Uterus (tissue), 4 donors: ENCODE measurements around the gene ADAMTS2. TPM values are rescaled to one million over a fixed set of nuclear protein-coding genes. Genes with fewer than 3 reads are reported as not detected.

ENCODE experiments used
- DNase-seq, 2 donors: peaks; one replicate each; pipeline ENCODE4 v3.0.0-alpha.2; 2019 to 2020
- H3K27ac ChIP-seq, 2 donors: fragments of 200-600 bp; sonication (generic); 1 replicate in 1 of 2; 2 replicates in 1 of 2; pipeline ENCODE4 v1.5.1; 2016 to 2018
- H3K27me3 ChIP-seq, 2 donors: fragments of 200-600 bp; sonication (generic); one replicate each; pipeline ENCODE4 v1.5.1; 2018 to 2019; ENCODE audit warnings: control low read depth in 1 of 2
- H3K36me3 ChIP-seq, 2 donors: fragments of 200-600 bp; sonication (generic); one replicate each; pipeline ENCODE4 v1.5.1; 2019; ENCODE audit warnings: control low read depth in 1 of 2
- H3K4me1 ChIP-seq, 2 donors: fragments of 200-600 bp; sonication (generic); one replicate each; pipeline ENCODE4 v1.5.1; 2018 to 2019; ENCODE audit warnings: control low read depth in 1 of 2
- H3K4me3 ChIP-seq, 2 donors: fragments of 200-600 bp; sonication (generic); 1 replicate in 1 of 2; 2 replicates in 1 of 2; pipeline ENCODE4 v1.5.1; 2018 to 2019; ENCODE audit warnings: mild to moderate bottlenecking in 1 of 2
- H3K9me3 ChIP-seq, 2 donors: fragments of 200-600 bp; sonication (generic); one replicate each; pipeline ENCODE4 v1.5.1; 2019; ENCODE audit warnings: control low read depth in 1 of 2
- CTCF ChIP-seq, 4 experiments: fragments of 200-600 bp in 2 of 4; fragments of 450-650 bp in 2 of 4; sonication (generic) in 2 of 4; IDR thresholded peaks; one replicate each; pipeline ENCODE4 v1.5.1; 2016 to 2019; ENCODE audit warnings: antibody characterized with exemption in 4 of 4, mild to moderate bottlenecking in 2 of 4, moderate library complexity in 1 of 4
- POLR2A ChIP-seq, 2 donors: fragments of 450-650 bp; IDR thresholded peaks; one replicate each; pipeline ENCODE4 v1.6.1; 2016; ENCODE audit warnings: antibody characterized with exemption in 2 of 2, mild to moderate bottlenecking in 1 of 2, moderate library complexity in 1 of 2
- intact Hi-C: fragments of 100-400 bp; cut with DNase I; formaldehyde crosslinking; loops from one replicate; pipeline ENCODE4 v1.15.1; 2023; ENCODE audit warnings: low total_unique reads
- total RNA-seq, 4 donors: library from RNA; depleted of rRNA in 3 of 4; stranded (reverse); fragments of >200 nt in 3 of 4; gene quantifications; one replicate each; pipeline versions ENCODE4 v1.1.0 to v1.2.4, GENCODE V29; 2014 to 2023
- donor health status: DM: yes; HTN: yes; CAD: no.

Gene ADAMTS2
- total RNA-seq, 4 donors from 2014 or later, result 4.1 to 97.1 (median 40.3) TPM

- Histone ChIP-seq H3K4me3 (no peak overlapping the region), H3K27ac (no peak overlapping the region), H3K9me3 (no peaks in the 10 kb centered on the region), H3K36me3 (no peaks in the 10 kb centered on the region), H3K27me3 (no peaks in the 10 kb centered on the region), H3K4me1 (no peaks in the 10 kb centered on the region)
- intact Hi-C loops, result no loop called here
- TF ChIP-seq POLR2A (IDR thresholded peaks at IDR 0.05), result no peak
- TF ChIP-seq CTCF (IDR thresholded peaks at IDR 0.05), result no peak
- DNase-seq, result no peak
Measured at GRCh38 chr5:179135441-179136215, 209.6 kb downstream of the ADAMTS2 start.

GRCh38 chr5:179135006-179135405, 210.3 kb downstream of the ADAMTS2 start:
- no peak overlapping the region for H3K4me3 ChIP-seq
- intact Hi-C loops, result no loop called here
- no peaks in the 10 kb centered on the region for H3K4me1 ChIP-seq
- no peaks in the 10 kb centered on the region for H3K36me3 ChIP-seq
- no peak overlapping the region for H3K27ac ChIP-seq
- H3K9me3 ChIP-seq, result no peaks in the 10 kb centered on the region
- no peaks in the 10 kb centered on the region for H3K27me3 ChIP-seq
- TF ChIP-seq CTCF (IDR thresholded peaks at IDR 0.05) (no peak), POLR2A (IDR thresholded peaks at IDR 0.05) (no peak)
- no peak for DNase-seq

- Histone ChIP-seq H3K4me3 (no peak overlapping the region), H3K9me3 (no peaks in the 10 kb centered on the region), H3K27me3 (no peaks in the 10 kb centered on the region), H3K4me1 (no peaks in the 10 kb centered on the region), H3K27ac (no peak overlapping the region), H3K36me3 (no peaks in the 10 kb centered on the region)
- no peak for DNase-seq
- intact Hi-C loops, result no loop called here
- no peak for TF ChIP-seq CTCF (IDR thresholded peaks at IDR 0.05)
- no peak for TF ChIP-seq POLR2A (IDR thresholded peaks at IDR 0.05)
Measured at GRCh38 chr5:179134511-179134910, 210.8 kb downstream of the ADAMTS2 start.

GRCh38 chr5:179132586-179133355, 212.5 kb downstream of the ADAMTS2 start:
- intact Hi-C loops, result no loop called here
- Histone ChIP-seq H3K4me3 (no peak overlapping the region), H3K36me3 (no peaks in the 10 kb centered on the region), H3K9me3 (no peaks in the 10 kb centered on the region), H3K4me1 (no peaks in the 10 kb centered on the region), H3K27me3 (no peaks in the 10 kb centered on the region), H3K27ac (no peak overlapping the region)
- TF ChIP-seq CTCF (IDR thresholded peaks at IDR 0.05), result no peak
- TF ChIP-seq POLR2A (IDR thresholded peaks at IDR 0.05), result no peak
- no peak for DNase-seq
